HepG2 (cell line): ENCODE results near the gene PFN1. TPM values are rescaled to one million over a fixed set of nuclear protein-coding genes. Genes with fewer than 3 reads are reported as not detected.

Experiments
- AGO1 ChIP-seq: fragments of 200-400 bp; formaldehyde crosslinking; IDR thresholded peaks from 2 replicates; pipeline ENCODE4 v1.6.1; 2017; ENCODE audit warnings: mild to moderate bottlenecking, low read depth, low read length, moderate library complexity; ENCODE audit not compliant: poor library complexity, severe bottlenecking
- AHR ChIP-seq: IDR thresholded peaks from 2 replicates; pipeline ENCODE4 v1.6.1; 2018; ENCODE audit warnings: missing genetic modification reagents, missing compliant biosample characterization
- GTF2F1 ChIP-seq: fragments of 150-350 bp; IDR thresholded peaks from 2 replicates; pipeline ENCODE4 v1.6.1; 2014; ENCODE audit warnings: low read length
- JARID2 ChIP-seq: sonication (generic); formaldehyde crosslinking; IDR thresholded peaks from 2 replicates; pipeline ENCODE4 v1.8.1; 2023; ENCODE audit warnings: missing genetic modification reagents, inconsistent platforms; ENCODE audit not compliant: insufficient replicate concordance
- MXD4 ChIP-seq: IDR thresholded peaks from 2 replicates; pipeline ENCODE4 v1.6.1; 2016; ENCODE audit warnings: mild to moderate bottlenecking, missing biosample characterization, missing genetic modification reagents
- PRDM10 ChIP-seq: sonication (generic); formaldehyde crosslinking; IDR thresholded peaks from 2 replicates; pipeline ENCODE4 v1.4.0; 2020; ENCODE audit warnings: low read depth, missing genetic modification reagents
- RFXAP ChIP-seq: sonication (generic); formaldehyde crosslinking; IDR thresholded peaks from 2 replicates; pipeline ENCODE4 v1.4.0; 2020; ENCODE audit warnings: missing genetic modification reagents, borderline replicate concordance
- RXRB ChIP-seq: IDR thresholded peaks from 2 replicates; pipeline ENCODE4 v1.6.1; 2016; ENCODE audit warnings: borderline replicate concordance, missing genetic modification reagents, missing compliant biosample characterization
- SIN3A ChIP-seq: IDR thresholded peaks from 2 replicates; pipeline ENCODE4 v1.6.1; 2011; ENCODE audit warnings: low read depth, mild to moderate bottlenecking, control low read depth, low read length, borderline replicate concordance
- SOX6 ChIP-seq, 2 experiments: fragments of 450-650 bp in 1 of 2; sonication (generic) in 1 of 2; formaldehyde crosslinking in 1 of 2; IDR thresholded peaks; 2 replicates each; pipeline versions ENCODE4 v1.4.0 to v1.6.1; 2017 to 2020; ENCODE audit warnings: antibody characterized with exemption in 1 of 2, mild to moderate bottlenecking in 1 of 2, missing genetic modification reagents in 1 of 2
- SP5 ChIP-seq: IDR thresholded peaks from 2 replicates; pipeline ENCODE4 v1.6.1; 2016; ENCODE audit warnings: low read depth, borderline replicate concordance
- TFAP4 ChIP-seq: sonication (generic); IDR thresholded peaks from 2 replicates; pipeline ENCODE4 v1.6.1; 2016; ENCODE audit warnings: low read depth, borderline replicate concordance
- TIGD3 ChIP-seq: sonication (generic); formaldehyde crosslinking; IDR thresholded peaks from 2 replicates; pipeline ENCODE4 v1.5.1; 2020; ENCODE audit warnings: mild to moderate bottlenecking, missing genetic modification reagents, borderline replicate concordance
- ZNF136 ChIP-seq: sonication (generic); formaldehyde crosslinking; IDR thresholded peaks from 2 replicates; pipeline ENCODE4 v1.8.1; 2022; ENCODE audit warnings: low read depth, mild to moderate bottlenecking, moderate library complexity, missing genetic modification reagents
- ZNF605 ChIP-seq: sonication (generic); formaldehyde crosslinking; IDR thresholded peaks from 2 replicates; pipeline ENCODE4 v1.8.0; 2022; ENCODE audit warnings: mild to moderate bottlenecking, missing genetic modification reagents
- polyA plus RNA-seq, 8 experiments: library from polyadenylated mRNA; depleted of rRNA in 3 of 8; stranded (reverse) in 7 of 8; unstranded in 1 of 8; fragments of >200 nt; fragmentation: Illumina TruSeq in 4 of 8; extraction: Trizol in 4 of 8; gene quantifications; 2 replicates each; pipeline versions ENCODE4 v1.2.1 to v1.2.3, GENCODE V29; 2011 to 2016; ENCODE audit warnings: low read depth in 4 of 8, missing spikeins in 1 of 8, mixed read lengths in 1 of 8; ENCODE audit not compliant: insufficient read depth in 1 of 8
- total RNA-seq, 5 experiments: library from RNA; depleted of rRNA; stranded (reverse); fragments of >200 nt; fragmentation: Illumina TruSeq; extraction: Trizol; gene quantifications; 2 replicates each; pipeline ENCODE4 v1.2.3, GENCODE V29; 2016; ENCODE audit warnings: low read depth in 1 of 5
- TF ChIP-seq, protein P1 (sequence below): IDR thresholded peaks from 2 replicates; pipeline ENCODE4 v1.6.1; 2016; ENCODE audit warnings: low read depth

The PFN1 gene
- total and polyA plus RNA-seq, 2 of the 13 experiments (the other 11 are each of a cell fraction or from before 2014, with no cell fraction given): 494 to 613 TPM

DNA sequence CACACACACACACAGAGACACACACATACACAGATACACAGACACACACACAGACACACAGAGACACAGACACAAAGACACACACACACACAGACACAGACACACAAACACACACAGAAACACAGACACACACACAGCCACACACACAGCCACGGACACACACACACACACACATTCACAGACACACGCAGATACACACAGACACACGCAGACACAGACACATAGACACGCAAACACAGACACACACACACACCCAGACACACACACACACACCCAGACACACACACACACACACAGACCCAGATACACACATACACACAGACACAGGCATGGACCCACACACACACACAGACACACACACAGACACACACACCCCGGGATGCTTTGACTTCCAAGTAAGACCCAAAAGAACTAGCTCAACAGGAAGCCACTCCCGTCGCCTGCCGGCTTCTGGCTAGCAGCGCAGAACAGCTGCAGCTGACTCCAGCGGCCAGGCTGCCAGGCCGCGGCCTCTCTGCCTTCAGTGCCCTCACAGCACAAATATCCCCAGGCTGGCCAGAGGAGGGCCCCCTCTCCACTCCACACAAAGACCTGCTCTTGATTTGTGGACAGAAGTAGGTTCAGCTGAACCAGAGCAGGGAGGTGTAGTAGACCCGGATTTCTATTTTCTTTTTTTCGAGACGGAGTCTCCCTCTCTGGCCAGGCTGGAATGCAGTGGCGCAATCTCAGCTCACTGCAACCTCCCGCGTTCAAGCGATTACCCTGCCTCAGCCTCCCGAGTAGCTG is 39.4 kb downstream of the PFN1 start (continued):
- TF ChIP-seq PRDM10 (CRISPR knock-in tag) (no peak), JARID2 (no peak), GTF2F1 (no peak), ZNF136 (0 out of 2 replicates have a peak, but pooled peaks have one; percentile 13), AHR (CRISPR knock-in tag) (no peak), SOX6 (IDR thresholded peaks at IDR 0.05) (no peak), SOX6 (CRISPR knock-in tag; IDR thresholded peaks at IDR 0.05) (no peak), MXD4 (CRISPR knock-in tag) (peak; percentile 35; the same call in 1 of the 2 replicates), AGO1 (peak; percentile 32), SIN3A (peak; percentile 78; the same call in 1 of the 2 replicates), SP5 (CRISPR knock-in tag) (no peak), TFAP4 (peak; percentile 89; the same call in 1 of the 2 replicates), RXRB (CRISPR knock-in tag) (peak; percentile 50; the same call in 1 of the 2 replicates), ZNF605 (CRISPR knock-in tag) (0 out of 2 replicates have a peak, but pooled peaks have one; percentile 30), TIGD3 (CRISPR knock-in tag) (no peak), RFXAP (0 out of 2 replicates have a peak, but pooled peaks have one; percentile 20)
- TF ChIP-seq, protein P1, sequence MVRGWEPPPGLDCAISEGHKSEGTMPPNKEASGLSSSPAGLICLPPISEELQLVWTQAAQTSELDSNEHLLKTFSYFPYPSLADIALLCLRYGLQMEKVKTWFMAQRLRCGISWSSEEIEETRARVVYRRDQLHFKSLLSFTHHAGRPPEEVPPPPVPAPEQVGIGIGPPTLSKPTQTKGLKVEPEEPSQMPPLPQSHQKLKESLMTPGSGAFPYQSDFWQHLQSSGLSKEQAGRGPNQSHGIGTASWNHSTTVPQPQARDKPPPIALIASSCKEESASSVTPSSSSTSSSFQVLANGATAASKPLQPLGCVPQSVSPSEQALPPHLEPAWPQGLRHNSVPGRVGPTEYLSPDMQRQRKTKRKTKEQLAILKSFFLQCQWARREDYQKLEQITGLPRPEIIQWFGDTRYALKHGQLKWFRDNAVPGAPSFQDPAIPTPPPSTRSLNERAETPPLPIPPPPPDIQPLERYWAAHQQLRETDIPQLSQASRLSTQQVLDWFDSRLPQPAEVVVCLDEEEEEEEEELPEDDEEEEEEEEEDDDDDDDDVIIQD (CRISPR knock-in tag): peak; percentile 56; the same call in 1 of the 2 replicates
